Measurements from ENCODE around the gene CDC42BPB. TPM values are rescaled to one million over a fixed set of nuclear protein-coding genes. Genes with fewer than 3 reads are reported as not detected.
A peak's percentile ranks its signal among the peaks of the same experiment; 100 is the strongest.

The CDC42BPB gene
- total RNA-seq, 4 donors from 2014 or later, result 145 to 255 (median 197) TPM

GRCh38 chr14:103087343-103087835 is 30.0 kb upstream of the CDC42BPB start:
- peaks cover 0 to 6% of the 10 kb centered on the region in 2 donors for H3K27me3 ChIP-seq
- no peak for DNase-seq
- H3K9me3 ChIP-seq, result no peaks in the 10 kb centered on the region
- H3K4me3 ChIP-seq, result no peak overlapping the region
- H3K36me3 ChIP-seq, result no peaks in the 10 kb centered on the region
- peaks cover 0 to 20% (median 10%) of the 10 kb centered on the region in 4 donors for H3K4me1 ChIP-seq
- no peak for TF ChIP-seq POLR2A (IDR thresholded peaks at IDR 0.05)
- TF ChIP-seq, protein P1, sequence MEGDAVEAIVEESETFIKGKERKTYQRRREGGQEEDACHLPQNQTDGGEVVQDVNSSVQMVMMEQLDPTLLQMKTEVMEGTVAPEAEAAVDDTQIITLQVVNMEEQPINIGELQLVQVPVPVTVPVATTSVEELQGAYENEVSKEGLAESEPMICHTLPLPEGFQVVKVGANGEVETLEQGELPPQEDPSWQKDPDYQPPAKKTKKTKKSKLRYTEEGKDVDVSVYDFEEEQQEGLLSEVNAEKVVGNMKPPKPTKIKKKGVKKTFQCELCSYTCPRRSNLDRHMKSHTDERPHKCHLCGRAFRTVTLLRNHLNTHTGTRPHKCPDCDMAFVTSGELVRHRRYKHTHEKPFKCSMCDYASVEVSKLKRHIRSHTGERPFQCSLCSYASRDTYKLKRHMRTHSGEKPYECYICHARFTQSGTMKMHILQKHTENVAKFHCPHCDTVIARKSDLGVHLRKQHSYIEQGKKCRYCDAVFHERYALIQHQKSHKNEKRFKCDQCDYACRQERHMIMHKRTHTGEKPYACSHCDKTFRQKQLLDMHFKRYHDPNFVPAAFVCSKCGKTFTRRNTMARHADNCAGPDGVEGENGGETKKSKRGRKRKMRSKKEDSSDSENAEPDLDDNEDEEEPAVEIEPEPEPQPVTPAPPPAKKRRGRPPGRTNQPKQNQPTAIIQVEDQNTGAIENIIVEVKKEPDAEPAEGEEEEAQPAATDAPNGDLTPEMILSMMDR (IDR thresholded peaks at IDR 0.05), result no peak
- no peak overlapping the region for H3K27ac ChIP-seq

DNA sequence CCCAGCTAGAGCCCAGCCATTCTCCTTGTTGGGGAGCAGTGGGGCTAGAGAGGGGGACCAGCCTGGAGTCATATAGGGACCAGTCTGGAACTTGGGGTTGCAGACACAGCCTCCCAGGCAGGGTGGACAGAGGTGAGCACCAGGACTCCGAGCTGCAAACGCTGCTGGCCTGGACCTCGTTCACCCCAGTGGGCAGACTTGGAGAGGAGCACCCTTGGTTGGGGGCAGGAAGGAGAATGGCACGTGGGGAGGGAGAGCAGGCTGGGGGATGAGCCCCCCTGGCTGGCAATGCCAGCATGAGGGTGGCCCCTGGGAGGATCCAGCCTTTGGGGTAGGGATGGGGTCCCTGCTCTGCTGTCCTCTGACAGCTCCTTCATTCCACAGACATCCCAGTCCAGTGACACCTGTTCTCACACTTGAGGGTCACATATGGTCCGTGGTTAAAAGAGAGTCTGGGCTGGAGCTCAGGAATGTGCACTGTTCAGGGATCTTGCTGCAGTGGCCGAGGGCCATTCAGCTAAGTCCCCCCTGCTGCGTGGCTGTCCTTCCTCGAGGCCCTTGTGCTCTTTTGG is 29.5 kb upstream of the CDC42BPB start:
- Histone ChIP-seq H3K27me3 (peaks cover 0 to 6% of the 10 kb centered on the region in 2 donors), H3K4me1 (peaks cover 0 to 17% (median 10%) of the 10 kb centered on the region in 4 donors), H3K27ac (no peak overlapping the region), H3K4me3 (no peak overlapping the region), H3K9me3 (no peaks in the 10 kb centered on the region), H3K36me3 (no peaks in the 10 kb centered on the region)
- TF ChIP-seq, protein P1 (IDR thresholded peaks at IDR 0.05), result no peak
- no peak for TF ChIP-seq POLR2A (IDR thresholded peaks at IDR 0.05)
- DNase-seq, result no peak

GRCh38 chr14:103085106-103086091 is 28.1 kb upstream of the CDC42BPB start:
- no peak overlapping the region for H3K27ac ChIP-seq
- H3K36me3 ChIP-seq, result no peaks in the 10 kb centered on the region
- peaks cover 0 to 5% (median 0%) of the 10 kb centered on the region in 4 donors for H3K4me1 ChIP-seq
- H3K27me3 ChIP-seq, result peaks cover 0 to 6% of the 10 kb centered on the region in 2 donors
- TF ChIP-seq, protein P1 (IDR thresholded peaks at IDR 0.05), result no peak
- no peak for TF ChIP-seq POLR2A (IDR thresholded peaks at IDR 0.05)
- H3K4me3 ChIP-seq, result no peak overlapping the region
- DNase-seq, result peak in 1 of 3 donors; percentile 39
- H3K9me3 ChIP-seq, result no peaks in the 10 kb centered on the region

- Histone ChIP-seq H3K9me3 (no peaks in the 10 kb centered on the region), H3K4me3 (peak within 1 kb of the TSS in 2 of 4 donors; percentile 16 to 29), H3K36me3 (no peaks in the 10 kb centered on the region), H3K27ac (no peak within 1 kb of the TSS), H3K27me3 (peaks cover 0 to 6% of the 10 kb centered on the region in 2 donors), H3K4me1 (peaks cover 0 to 5% (median 0%) of the 10 kb centered on the region in 4 donors)
- TF ChIP-seq, protein P1 (IDR thresholded peaks at IDR 0.05), result no peak
- TF ChIP-seq POLR2A (IDR thresholded peaks at IDR 0.05), result no peak
- DNase-seq, result peak in 1 of 3 donors; percentile 44
These were observed 26.9 kb upstream of the CDC42BPB start, which contains the start of gene LBHD2 for GRCh38 chr14:103084021-103084919. Gene LBHD2 (plus strand): TSS chr14:103084210. CDS start chr14:103086013, 1,803 bp downstream.

DNA sequence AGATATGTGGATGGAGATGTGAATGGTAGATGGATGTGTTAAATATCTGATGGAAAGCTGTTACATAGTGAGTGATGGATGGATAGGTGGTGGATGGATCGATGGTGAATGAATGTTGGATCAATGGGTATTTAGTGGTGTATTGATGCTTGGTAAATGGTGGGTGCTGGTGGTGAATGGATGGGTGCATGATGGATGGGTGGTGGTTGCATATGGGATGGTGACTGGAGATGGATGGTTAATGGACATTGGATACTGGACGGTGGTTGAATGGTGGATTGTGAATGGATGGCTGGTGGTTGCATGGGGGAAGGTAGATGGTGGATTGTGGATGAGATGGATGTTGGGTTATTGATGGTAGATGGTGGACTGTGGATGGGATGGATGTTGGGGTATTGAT is 24.6 kb upstream of the CDC42BPB start:
- DNase-seq, result no peak
- no peaks in the 10 kb centered on the region for H3K9me3 ChIP-seq
- no peak for TF ChIP-seq POLR2A (IDR thresholded peaks at IDR 0.05)
- TF ChIP-seq, protein P1 (IDR thresholded peaks at IDR 0.05), result no peak
- peaks cover 0 to 5% (median 0%) of the 10 kb centered on the region in 4 donors for H3K4me1 ChIP-seq
- no peaks in the 10 kb centered on the region for H3K36me3 ChIP-seq
- peaks cover 0 to 6% of the 10 kb centered on the region in 2 donors for H3K27me3 ChIP-seq
- no peak overlapping the region for H3K4me3 ChIP-seq
- no peak overlapping the region for H3K27ac ChIP-seq

Measured in Peyer's patch (tissue), 4 donors.